Measurements from ENCODE around the gene NEK6. TPM values are rescaled to one million over a fixed set of nuclear protein-coding genes. Genes with fewer than 3 reads are reported as not detected.

NEK6 gene
- total RNA-seq, 4 donors from 2014 or later = 2.0 to 15.3 (median 7.3) TPM

GRCh38 chr9:124270504-124271335 lies 13.0 kb downstream of the NEK6 start:
- peaks cover 25 to 84% (median 37%) of the 10 kb centered on the region in 3 donors for H3K4me1 ChIP-seq
- WGBS, 2 donors = 57 to 60% methylated on average over 3 to 6 of the region's 14 CpGs
- DNase-seq = no peak

GRCh38 chr9:124271660-124272059 lies 13.9 kb downstream of the NEK6 start:
- WGBS, 2 donors = 56% methylated on average over 6 of the region's 7 CpGs; no CpG with 5 or more reads in 1 of the 2 donors
- Histone ChIP-seq H3K27ac (peak overlapping the region in 3 of 4 donors; percentile 69 to 75 (median 70)), H3K27me3 (no peaks in the 10 kb centered on the region), H3K4me1 (peaks cover 20 to 75% (median 36%) of the 10 kb centered on the region in 3 donors), H3K9me3 (no peaks in the 10 kb centered on the region), H3K36me3 (no peaks in the 10 kb centered on the region), H3K4me3 (no peak overlapping the region)
- no peak for DNase-seq
- intact Hi-C loops (cut with DNase I) = no loop called here
- TF ChIP-seq POLR2A (IDR thresholded peaks at IDR 0.05) (no peak), CTCF (IDR thresholded peaks at IDR 0.05) (no peak)

More at GRCh38 chr9:124270504-124271335, 13.0 kb downstream of the NEK6 start:
- intact Hi-C loops (cut with DNase I) = no loop called here
- Histone ChIP-seq H3K27ac (peak overlapping the region in 3 of 4 donors; percentile 69 to 75 (median 70)), H3K4me3 (no peak overlapping the region), H3K9me3 (no peaks in the 10 kb centered on the region), H3K27me3 (no peaks in the 10 kb centered on the region), H3K36me3 (no peaks in the 10 kb centered on the region)
- TF ChIP-seq CTCF (IDR thresholded peaks at IDR 0.05) = no peak
- no peak for TF ChIP-seq POLR2A (IDR thresholded peaks at IDR 0.05)

GRCh38 chr9:124272118-124272517 lies 14.4 kb downstream of the NEK6 start:
- no peaks in the 10 kb centered on the region for H3K36me3 ChIP-seq
- no peaks in the 10 kb centered on the region for H3K9me3 ChIP-seq
- no peaks in the 10 kb centered on the region for H3K27me3 ChIP-seq
- H3K27ac ChIP-seq = peak overlapping the region; percentile 9 to 75 (median 70)
- peaks cover 15 to 70% (median 31%) of the 10 kb centered on the region in 3 donors for H3K4me1 ChIP-seq
- WGBS, 2 donors = 75 to 92% methylated on average over 6 of the region's 7 CpGs
- no peak for DNase-seq
- intact Hi-C loops (cut with DNase I) = no loop called here
- H3K4me3 ChIP-seq = no peak overlapping the region
- no peak for TF ChIP-seq POLR2A (IDR thresholded peaks at IDR 0.05)
- TF ChIP-seq CTCF (IDR thresholded peaks at IDR 0.05) = no peak

GRCh38 chr9:124272979-124273378 lies 15.2 kb downstream of the NEK6 start:
- no peak overlapping the region for H3K4me3 ChIP-seq
- no peaks in the 10 kb centered on the region for H3K9me3 ChIP-seq
- no peaks in the 10 kb centered on the region for H3K36me3 ChIP-seq
- TF ChIP-seq POLR2A (IDR thresholded peaks at IDR 0.05) (no peak), CTCF (IDR thresholded peaks at IDR 0.05) (no peak)
- peak overlapping the region; percentile 9 to 75 (median 70) for H3K27ac ChIP-seq
- intact Hi-C loops (cut with DNase I) = no loop called here
- no peak for DNase-seq
- peaks cover 11 to 70% (median 23%) of the 10 kb centered on the region in 3 donors for H3K4me1 ChIP-seq
- WGBS, 2 donors = 76 to 85% methylated on average over 8 to 9 of the region's 9 CpGs
- no peaks in the 10 kb centered on the region for H3K27me3 ChIP-seq

- intact Hi-C loops (cut with DNase I) = no loop called here
- Histone ChIP-seq H3K36me3 (no peaks in the 10 kb centered on the region), H3K27me3 (no peaks in the 10 kb centered on the region), H3K4me1 (peaks cover 11 to 70% (median 21%) of the 10 kb centered on the region in 3 donors), H3K27ac (peak overlapping the region; percentile 9 to 75 (median 70)), H3K9me3 (no peaks in the 10 kb centered on the region), H3K4me3 (no peak overlapping the region)
- DNase-seq = no peak
- TF ChIP-seq POLR2A (IDR thresholded peaks at IDR 0.05) (no peak), CTCF (IDR thresholded peaks at IDR 0.05) (no peak)
- WGBS, 2 donors = 84 to 88% methylated on average over 12 to 16 of the region's 21 CpGs
These were observed 15.8 kb downstream of the NEK6 start for GRCh38 chr9:124273427-124274160.

All from esophagus squamous epithelium (tissue), 5 donors.